IPS-20b (cell line): ENCODE data around the gene ITIH5.
"Not testable (repeated sequence)": the region's sequence is repeated elsewhere in the genome, so short reads cannot be mapped to it uniquely, and the experiment has no call there.

Experiments used
- H3K27ac ChIP-seq: one replicate; pipeline ENCODE4 v1.5.1; 2013; ENCODE audit warnings: low read length
- H3K27me3 ChIP-seq: 2 replicates; pipeline ENCODE4 v1.6.1; 2013; ENCODE audit warnings: mild to moderate bottlenecking, low read length, inconsistent platforms; ENCODE audit not compliant: insufficient read depth
- H3K36me3 ChIP-seq: 2 replicates; pipeline ENCODE4 v1.6.1; 2013; ENCODE audit warnings: low read depth, mild to moderate bottlenecking, inconsistent platforms, low read length, moderate library complexity; ENCODE audit not compliant: insufficient read depth
- H3K4me1 ChIP-seq: 2 replicates; pipeline ENCODE4 v1.6.1; 2013; ENCODE audit warnings: mild to moderate bottlenecking, control low read depth, inconsistent platforms, low read length, moderate library complexity; ENCODE audit not compliant: insufficient read depth
- H3K4me3 ChIP-seq: 2 replicates; pipeline ENCODE4 v1.5.1; 2013; ENCODE audit warnings: mild to moderate bottlenecking, low read length, inconsistent platforms
- H3K9ac ChIP-seq: 2 replicates; pipeline ENCODE4 v1.6.1; 2013; ENCODE audit warnings: low read depth, mild to moderate bottlenecking, inconsistent platforms, low read length, moderate library complexity
- H3K9me3 ChIP-seq: 2 replicates; pipeline ENCODE4 v1.6.1; 2013; ENCODE audit warnings: mild to moderate bottlenecking, low read depth, low read length, inconsistent platforms; ENCODE audit not compliant: insufficient read depth

ITIH5 gene

DNA sequence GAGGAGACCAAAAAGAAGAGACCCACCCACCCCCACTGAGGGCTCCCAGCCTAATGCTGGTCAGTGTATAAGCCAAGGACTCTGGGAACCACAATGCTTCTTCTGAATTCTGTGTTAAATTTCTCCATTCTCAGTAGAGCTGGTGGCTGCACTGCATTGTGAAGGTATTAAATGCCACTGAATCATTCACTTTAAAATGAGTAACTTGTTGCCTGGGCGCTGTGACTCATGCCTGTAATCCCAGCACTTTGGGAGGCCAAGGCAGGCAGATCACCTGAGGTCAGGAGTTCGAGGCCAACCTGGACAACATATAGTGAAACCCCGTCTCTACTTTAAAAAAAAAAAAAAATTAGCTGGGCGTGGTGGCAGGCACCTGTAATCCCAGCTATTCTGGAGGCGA is 13.3 kb upstream of the ITIH5 start:
- not testable (repeated sequence) for H3K27me3 ChIP-seq, H3K4me1 ChIP-seq, H3K9ac ChIP-seq, H3K36me3 ChIP-seq, H3K4me3 ChIP-seq, H3K27ac ChIP-seq, H3K9me3 ChIP-seq

GRCh38 chr10:7679256-7679655 is 12.5 kb upstream of the ITIH5 start:
- Histone ChIP-seq H3K4me3 (no peak overlapping the region), H3K36me3 (no peaks in the 10 kb centered on the region), H3K9me3 (no peaks in the 10 kb centered on the region), H3K27me3 (no peaks in the 10 kb centered on the region), H3K27ac (no peak overlapping the region), H3K4me1 (no peaks in the 10 kb centered on the region), H3K9ac (no peak overlapping the region)

GRCh38 chr10:7672341-7673134 is 5.8 kb upstream of the ITIH5 start:
- no peaks in the 10 kb centered on the region for H3K36me3 ChIP-seq
- H3K9ac ChIP-seq, result no peak overlapping the region
- peaks cover 16% of the 10 kb centered on the region for H3K27me3 ChIP-seq
- no peaks in the 10 kb centered on the region for H3K9me3 ChIP-seq
- H3K4me3 ChIP-seq, result no peak overlapping the region
- H3K4me1 ChIP-seq, result no peaks in the 10 kb centered on the region
- no peak overlapping the region for H3K27ac ChIP-seq

GRCh38 chr10:7670157-7670556 is 3.4 kb upstream of the ITIH5 start:
- Histone ChIP-seq H3K9ac (no peak overlapping the region), H3K36me3 (no peaks in the 10 kb centered on the region), H3K4me1 (peaks cover 2% of the 10 kb centered on the region; the same call in 1 of the 2 replicates), H3K4me3 (no peak overlapping the region), H3K27me3 (peaks cover 31% of the 10 kb centered on the region), H3K9me3 (no peaks in the 10 kb centered on the region), H3K27ac (no peak overlapping the region)

- Histone ChIP-seq H3K4me3 (peak overlapping the region; percentile 77), H3K27ac (no peak overlapping the region), H3K9me3 (no peaks in the 10 kb centered on the region), H3K9ac (peak overlapping the region; percentile 54; the same call in 1 of the 2 replicates), H3K27me3 (peaks cover 36% of the 10 kb centered on the region), H3K36me3 (no peaks in the 10 kb centered on the region), H3K4me1 (peaks cover 2% of the 10 kb centered on the region; the same call in 1 of the 2 replicates)
These were observed 736 bp upstream of the ITIH5 start for GRCh38 chr10:7667262-7668141.

- H3K9ac ChIP-seq, result no peak overlapping the region
- H3K9me3 ChIP-seq, result no peaks in the 10 kb centered on the region
- peak overlapping the region; percentile 68 for H3K4me3 ChIP-seq
- no peaks in the 10 kb centered on the region for H3K36me3 ChIP-seq
- H3K27ac ChIP-seq, result no peak overlapping the region
- peaks cover 2% of the 10 kb centered on the region; the same call in 1 of the 2 replicates for H3K4me1 ChIP-seq
- peaks cover 36% of the 10 kb centered on the region for H3K27me3 ChIP-seq
These were observed 999 bp downstream of the ITIH5 start for GRCh38 chr10:7665767-7666166.

GRCh38 chr10:7664707-7665106 is 2.1 kb downstream of the ITIH5 start:
- no peak overlapping the region for H3K4me3 ChIP-seq

GRCh38 chr10:7662522-7662921 is 4.2 kb downstream of the ITIH5 start:
- H3K4me3 ChIP-seq, result no peak overlapping the region
- no peaks in the 10 kb centered on the region for H3K36me3 ChIP-seq
- H3K4me1 ChIP-seq, result peaks cover 2% of the 10 kb centered on the region; the same call in 1 of the 2 replicates
- H3K27ac ChIP-seq, result no peak overlapping the region
- no peaks in the 10 kb centered on the region for H3K9me3 ChIP-seq
- peaks cover 26% of the 10 kb centered on the region for H3K27me3 ChIP-seq
- no peak overlapping the region for H3K9ac ChIP-seq

More at GRCh38 chr10:7664707-7665106, 2.1 kb downstream of the ITIH5 start:
- Histone ChIP-seq H3K36me3 (no peaks in the 10 kb centered on the region), H3K27me3 (peaks cover 36% of the 10 kb centered on the region), H3K9me3 (no peaks in the 10 kb centered on the region), H3K4me1 (peaks cover 2% of the 10 kb centered on the region; the same call in 1 of the 2 replicates), H3K9ac (no peak overlapping the region), H3K27ac (no peak overlapping the region)

DNA sequence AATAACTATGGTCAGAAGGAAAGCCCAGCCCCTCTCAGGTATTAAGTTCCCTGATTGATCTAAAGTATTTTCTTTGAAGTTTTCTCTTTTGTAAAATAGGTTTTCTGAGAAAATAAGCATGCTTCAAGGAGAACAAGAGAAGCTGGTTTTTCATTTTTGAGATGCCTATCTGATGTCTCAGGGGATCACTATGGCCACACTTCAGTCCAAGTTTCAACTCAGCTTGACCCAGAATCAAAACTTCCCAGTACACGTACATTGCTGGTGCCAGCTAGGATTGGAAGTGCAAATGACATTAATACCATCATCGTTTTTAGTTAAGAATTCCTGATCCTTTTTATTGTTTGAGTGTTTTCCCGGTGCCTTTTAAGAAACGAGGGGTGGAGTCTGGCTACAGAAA is 7.2 kb downstream of the ITIH5 start:
- Histone ChIP-seq H3K4me3 (no peak overlapping the region), H3K27ac (no peak overlapping the region), H3K4me1 (no peaks in the 10 kb centered on the region), H3K9ac (no peak overlapping the region), H3K9me3 (no peaks in the 10 kb centered on the region), H3K36me3 (no peaks in the 10 kb centered on the region), H3K27me3 (peaks cover 5% of the 10 kb centered on the region)

GRCh38 chr10:7657552-7657951 is 9.2 kb downstream of the ITIH5 start:
- H3K27me3 ChIP-seq, result no peaks in the 10 kb centered on the region
- no peaks in the 10 kb centered on the region for H3K36me3 ChIP-seq
- H3K9ac ChIP-seq, result no peak overlapping the region
- no peak overlapping the region for H3K4me3 ChIP-seq
- H3K27ac ChIP-seq, result no peak overlapping the region
- H3K9me3 ChIP-seq, result no peaks in the 10 kb centered on the region
- no peaks in the 10 kb centered on the region for H3K4me1 ChIP-seq

DNA sequence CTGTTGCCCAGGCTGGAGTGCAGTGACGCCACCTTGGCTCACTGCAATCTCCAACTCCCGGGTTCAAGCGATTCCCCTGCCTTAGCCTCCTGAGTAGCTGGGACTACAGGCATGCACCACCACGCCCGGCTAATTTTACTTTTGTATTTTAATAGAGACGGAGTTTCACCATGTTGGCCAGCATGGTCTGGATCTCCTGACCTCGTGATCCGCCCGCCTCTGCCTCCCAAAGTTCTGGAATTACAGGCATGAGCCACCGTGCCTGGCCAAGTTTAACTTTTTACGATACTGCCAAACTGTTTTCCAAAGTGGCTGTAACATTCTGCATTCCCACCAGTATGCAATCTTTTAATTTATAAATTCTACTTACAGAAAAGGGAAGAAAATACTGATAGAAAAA is 9.7 kb downstream of the ITIH5 start:
- not testable (repeated sequence) for H3K9ac ChIP-seq, H3K4me1 ChIP-seq, H3K4me3 ChIP-seq, H3K36me3 ChIP-seq, H3K9me3 ChIP-seq, H3K27ac ChIP-seq, H3K27me3 ChIP-seq
